OCI-LY7 (cell line): ENCODE results near the gene RIOK2.

Experiments used
- CTCF ChIP-seq: fragments of 200-600 bp; sonication (generic); conservative IDR thresholded peaks from 2 replicates; pipeline ENCODE4 v1.5.1; 2014; ENCODE audit warnings: mild to moderate bottlenecking, antibody characterized with exemption, low read length, moderate library complexity, mixed read lengths
- EZH2phosphoT487 ChIP-seq: fragments of 200-600 bp; sonication (generic); IDR thresholded peaks from 2 replicates; pipeline ENCODE4 v1.6.1; 2018; ENCODE audit warnings: low read depth, borderline replicate concordance, mild to moderate bottlenecking, mixed run types, antibody characterized with exemption, low read length, moderate library complexity, mixed read lengths

- TF ChIP-seq CTCF: no peak
- no peak for TF ChIP-seq EZH2phosphoT487
These were observed 47.2 kb downstream of the RIOK2 start for GRCh38 chr5:97135868-97136267.
